ENCODE measurements around the gene PARD3B.

PARD3B gene

DNA sequence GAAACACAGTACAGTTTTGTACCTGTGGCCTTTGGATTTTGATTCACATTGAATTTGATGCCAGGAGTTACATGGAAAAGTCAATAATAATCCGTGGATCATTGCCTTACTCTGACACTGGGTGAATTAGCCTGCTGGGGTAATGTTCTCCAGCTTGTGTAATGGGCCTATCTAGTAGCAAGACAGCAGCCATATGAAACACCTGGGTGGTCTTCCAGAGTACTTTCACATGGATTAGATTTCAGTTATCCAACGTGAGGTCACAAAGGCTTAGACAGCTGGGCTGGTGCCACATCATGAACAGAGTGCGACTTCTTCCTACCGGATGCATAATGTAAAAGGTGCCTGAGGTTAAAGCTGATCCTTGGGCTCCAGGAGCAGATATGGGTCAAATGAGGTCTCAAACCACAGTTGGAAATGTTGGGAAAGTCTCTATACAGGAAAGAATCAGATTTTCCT is 486.8 kb downstream of the PARD3B start:
- DNase-seq = no peak

DNA sequence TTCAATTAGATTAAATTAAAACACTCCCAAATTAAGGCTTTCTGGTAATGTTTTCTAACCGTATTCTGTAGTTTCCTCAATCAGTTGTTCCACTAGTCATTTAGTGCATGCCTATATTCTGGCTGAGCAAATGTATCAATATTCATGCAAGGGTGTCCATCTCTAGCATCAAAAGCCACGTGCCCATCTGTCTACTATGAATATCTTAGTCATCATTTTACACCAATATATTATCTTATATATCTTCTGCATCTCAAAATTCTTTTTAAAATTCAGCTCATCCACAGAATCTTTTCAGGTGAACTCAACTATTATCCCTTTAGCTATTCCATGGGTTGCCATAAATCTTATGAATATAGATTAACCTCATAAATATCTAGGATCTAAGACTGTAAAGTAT is 488.2 kb downstream of the PARD3B start:
- DNase-seq = no peak

DNA sequence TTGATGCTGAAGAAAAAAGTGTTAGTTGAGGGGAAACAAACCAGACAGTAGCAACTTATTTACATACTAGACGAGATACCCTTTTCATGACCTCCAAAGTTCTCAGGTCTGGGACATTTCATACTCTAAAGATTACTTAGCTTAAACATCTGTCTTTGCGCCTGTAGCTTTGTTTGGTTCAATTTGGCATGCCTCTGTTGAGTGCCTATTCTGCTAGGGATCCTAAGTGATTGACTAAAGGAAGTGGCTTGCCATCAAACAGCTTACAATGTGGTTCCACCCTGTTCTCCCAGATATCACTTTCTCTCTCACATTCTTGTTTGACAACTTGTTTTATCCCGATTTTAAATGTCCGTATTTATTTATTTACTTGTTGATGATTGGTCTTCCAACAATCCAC is 488.8 kb downstream of the PARD3B start:
- DNase-seq = no peak

DNA sequence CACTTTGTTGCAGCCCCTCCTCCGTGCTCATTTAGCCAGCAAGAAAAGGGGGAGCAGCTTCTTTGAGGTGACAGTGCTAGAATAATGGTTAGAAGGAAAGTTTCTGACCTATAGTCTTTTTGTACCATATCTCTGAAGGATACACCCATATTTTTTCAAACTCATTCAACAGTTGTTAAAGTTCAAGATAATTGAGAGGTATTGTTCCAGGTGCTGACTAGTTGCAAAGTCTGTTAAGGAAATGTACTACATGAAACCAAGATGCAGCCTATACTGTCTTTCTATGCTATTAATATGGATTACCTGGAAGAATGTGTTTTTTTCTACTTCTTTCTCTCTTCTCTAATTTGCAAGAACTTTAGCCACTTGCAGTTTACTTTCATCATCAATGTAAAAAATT is 495.0 kb downstream of the PARD3B start:
- no peak for DNase-seq

DNA sequence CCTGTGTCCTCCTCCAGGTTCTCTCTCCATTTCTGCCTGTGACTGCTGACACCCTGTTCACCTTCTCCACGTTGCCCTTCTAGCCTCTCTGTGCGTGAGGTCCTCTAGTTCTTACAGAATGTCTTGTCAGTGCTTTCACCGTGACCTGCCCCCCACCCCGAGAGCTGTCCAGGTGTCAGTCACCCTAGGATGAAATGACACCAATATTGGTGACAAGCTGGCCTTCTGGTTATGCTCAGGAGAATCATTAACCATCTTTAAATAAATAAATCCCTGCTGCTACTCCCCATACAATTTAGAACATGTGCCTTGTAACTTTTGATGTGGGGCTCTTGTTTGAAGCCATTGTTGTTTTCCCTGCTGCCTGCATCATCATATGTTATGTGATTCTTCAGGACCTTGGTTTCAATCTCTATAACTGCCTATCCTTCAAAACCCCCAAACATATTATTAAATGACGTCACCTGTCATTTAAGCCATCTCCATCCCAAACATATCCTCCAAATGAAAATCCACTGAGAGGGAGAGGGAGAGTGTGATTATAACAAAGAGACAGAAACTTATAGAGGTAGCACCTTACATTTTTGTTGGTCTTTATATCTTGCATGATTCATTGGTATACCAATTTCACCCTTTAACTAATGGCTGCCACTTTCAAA is 496.3 kb downstream of the PARD3B start:
- no peak for DNase-seq

DNA sequence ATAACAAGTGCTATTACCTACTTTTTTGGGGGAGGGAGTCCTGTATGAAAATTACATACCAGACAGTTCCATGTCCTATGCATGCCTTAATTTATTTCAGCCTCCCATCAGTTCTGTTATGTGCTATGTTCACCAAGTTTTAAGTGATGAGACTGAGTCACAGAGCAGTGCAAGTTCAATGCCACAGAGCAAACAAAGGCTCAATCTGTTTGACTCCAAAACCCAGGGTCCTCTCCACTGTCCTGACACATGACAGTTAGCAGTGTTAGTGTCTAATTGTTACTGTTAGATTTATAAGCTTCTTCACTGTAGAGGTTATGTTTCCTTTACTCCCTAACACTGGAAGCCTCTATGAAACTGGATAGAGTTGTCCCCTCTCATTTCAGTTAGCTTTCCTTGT is 498.0 kb downstream of the PARD3B start:
- DNase-seq = no peak

DNA sequence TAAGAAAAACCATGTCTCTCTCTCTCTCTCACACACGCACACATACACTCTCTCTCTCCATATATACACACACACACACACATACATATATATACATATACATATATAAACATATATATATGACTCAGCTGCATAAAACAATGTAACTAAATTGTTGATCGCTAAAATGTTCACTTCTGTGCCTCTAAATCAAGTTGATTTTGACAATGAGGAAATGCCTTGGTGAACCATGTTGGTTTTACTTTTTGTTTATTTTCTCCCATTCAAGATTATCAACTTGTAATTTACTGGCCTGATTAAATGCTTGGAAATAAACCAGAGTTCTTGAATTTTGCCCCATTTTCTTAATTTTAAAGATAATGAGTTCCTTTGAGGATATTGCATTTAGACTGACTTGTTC is 500.4 kb downstream of the PARD3B start:
- DNase-seq = no peak

DNA sequence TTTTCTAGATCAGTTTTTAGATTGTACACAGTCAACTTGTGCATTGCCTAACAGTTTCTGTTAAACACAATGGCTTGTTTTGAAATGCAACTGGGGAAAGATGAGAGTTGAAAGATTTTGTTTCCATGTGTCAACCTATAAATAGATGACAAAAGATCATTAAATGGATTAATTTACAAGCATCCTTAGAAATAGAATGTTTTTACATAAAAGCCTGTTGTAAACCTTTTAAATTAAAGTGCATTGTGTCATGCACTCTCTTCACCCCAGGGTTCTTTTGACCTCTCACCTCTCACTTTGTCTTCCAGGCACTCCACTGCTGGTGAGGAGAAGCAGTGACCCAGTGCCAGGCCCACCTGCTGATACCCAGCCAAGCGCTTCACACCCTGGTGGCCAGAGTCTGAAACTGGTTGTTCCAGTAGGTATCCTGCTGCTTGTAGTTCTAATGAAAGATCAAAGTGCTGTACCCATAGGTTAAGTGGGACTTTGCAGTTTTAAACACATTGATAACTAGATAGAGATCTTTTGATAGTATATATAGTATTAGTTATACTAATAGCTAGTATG is 502.1 kb downstream of the PARD3B start:
- no peak for DNase-seq

DNA sequence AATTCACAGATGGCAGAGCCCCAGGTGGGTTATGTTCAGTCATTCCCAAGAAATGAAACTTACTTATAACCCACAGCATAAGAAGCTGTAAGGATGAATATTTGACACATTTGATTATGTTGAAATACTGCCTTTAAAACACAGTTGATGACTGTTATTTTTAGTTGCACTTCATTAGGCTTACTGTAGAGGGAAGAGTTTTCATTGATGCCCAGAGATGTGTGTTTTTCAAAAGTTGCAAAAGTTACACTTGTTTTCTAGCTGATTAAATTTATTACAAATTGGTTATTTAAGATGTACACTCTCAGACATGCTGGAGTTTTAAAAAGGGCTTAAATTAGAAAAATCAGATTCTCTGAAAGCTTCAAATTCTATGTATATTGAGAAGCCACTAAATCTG is 506.1 kb downstream of the PARD3B start:
- DNase-seq = no peak

DNA sequence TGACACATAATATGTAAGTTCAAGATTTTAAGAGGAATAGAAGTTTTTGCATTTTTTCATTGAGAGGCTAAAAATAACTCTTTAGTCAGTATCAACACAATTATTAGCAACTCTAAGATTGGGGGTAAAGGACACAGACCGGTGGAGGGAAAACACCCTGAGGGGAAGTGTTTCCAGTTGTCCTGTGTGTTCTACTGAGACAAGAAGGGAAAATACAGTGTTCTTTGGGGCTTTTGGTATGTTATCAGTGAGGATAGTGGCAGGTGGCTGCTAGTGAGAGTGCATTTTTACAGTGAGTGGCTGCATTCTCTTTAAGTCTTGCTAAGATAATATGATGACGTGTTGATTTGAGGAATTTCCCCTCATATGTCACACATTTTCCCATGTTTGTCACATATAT is 507.5 kb downstream of the PARD3B start:
- no peak for DNase-seq

DNA sequence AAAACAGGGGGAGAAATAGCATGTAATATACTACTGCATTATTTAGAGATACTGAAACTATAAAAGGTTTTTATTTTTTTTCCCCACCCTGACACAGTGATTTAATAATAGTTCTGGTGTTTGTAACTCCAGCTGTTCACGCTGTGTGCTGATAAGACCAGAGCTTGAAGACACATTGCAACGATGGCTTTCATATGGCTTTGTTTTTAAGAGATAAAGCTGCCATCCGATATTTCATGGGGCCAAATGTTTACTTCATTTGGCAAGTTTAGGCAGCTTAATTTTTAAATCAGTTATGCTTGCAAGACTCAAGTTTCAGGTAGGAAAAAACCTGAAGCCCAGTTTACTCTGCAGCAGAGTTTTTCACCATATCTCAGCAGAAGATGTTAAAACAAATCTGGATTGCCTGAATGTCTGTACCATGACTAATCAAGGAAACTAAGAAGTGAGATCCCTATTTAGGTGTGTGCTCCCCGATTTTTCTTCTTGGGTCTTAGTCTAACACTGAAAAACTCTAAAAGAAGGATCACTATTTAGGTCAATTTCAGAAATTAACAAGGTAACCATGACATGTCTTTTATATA is 508.6 kb downstream of the PARD3B start:
- no peak for DNase-seq

DNA sequence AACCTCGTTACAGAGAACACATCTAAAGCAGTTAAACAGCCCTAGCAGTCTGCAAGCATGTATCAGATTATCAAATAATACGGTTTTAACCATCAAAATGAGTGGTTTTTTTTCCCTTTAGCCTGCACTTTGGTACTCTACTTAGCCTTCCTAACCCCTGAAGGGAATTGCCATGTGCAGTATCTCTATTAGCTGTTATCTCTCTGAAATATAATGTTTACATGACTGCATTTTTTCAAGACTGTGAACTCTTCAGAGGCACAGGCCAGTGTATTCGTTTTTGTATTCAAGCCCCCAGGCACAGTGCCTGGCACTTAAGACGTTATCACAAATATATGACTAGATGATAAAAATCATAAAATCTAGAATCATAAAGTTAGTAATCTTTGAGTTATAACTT is 509.5 kb downstream of the PARD3B start:
- DNase-seq = no peak

DNA sequence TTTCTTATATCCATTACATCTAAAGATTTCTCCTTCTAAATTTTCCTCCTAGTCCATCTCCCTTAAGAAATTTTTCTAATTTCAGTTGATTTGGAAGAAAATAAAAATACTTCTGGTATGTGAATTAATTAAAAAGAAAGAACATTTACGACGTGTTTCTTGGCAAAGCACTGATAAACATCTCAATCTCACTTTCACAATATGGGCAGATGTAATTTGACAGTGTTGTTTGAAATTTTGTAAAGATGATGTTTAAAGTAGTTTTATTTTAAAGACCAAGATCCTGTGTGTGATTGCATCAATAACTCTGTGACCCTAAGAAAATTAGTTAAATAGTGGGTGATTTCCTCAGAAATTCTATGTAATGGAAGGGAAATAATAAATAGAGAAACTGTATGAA is 510.0 kb downstream of the PARD3B start:
- DNase-seq = no peak

DNA sequence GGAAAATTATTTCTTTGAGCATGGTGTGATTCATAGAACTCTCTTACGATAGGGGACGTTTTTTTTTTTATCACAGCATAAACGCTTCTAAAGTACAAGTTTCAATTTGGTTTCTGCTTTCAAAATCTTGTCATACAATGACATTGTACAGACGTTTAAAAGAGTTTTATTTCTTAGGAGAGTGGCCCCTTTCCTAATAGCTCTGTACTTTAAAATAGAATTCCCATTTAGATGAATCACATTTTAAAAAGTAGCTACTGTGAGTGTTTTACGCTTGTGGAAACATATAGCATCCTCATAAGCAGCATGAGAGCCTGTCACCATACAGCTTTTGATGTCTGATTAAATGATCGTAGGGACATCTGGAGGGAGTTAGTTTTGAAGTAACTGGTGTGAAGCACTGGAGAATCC is 510.9 kb downstream of the PARD3B start:
- DNase-seq = no peak

DNA sequence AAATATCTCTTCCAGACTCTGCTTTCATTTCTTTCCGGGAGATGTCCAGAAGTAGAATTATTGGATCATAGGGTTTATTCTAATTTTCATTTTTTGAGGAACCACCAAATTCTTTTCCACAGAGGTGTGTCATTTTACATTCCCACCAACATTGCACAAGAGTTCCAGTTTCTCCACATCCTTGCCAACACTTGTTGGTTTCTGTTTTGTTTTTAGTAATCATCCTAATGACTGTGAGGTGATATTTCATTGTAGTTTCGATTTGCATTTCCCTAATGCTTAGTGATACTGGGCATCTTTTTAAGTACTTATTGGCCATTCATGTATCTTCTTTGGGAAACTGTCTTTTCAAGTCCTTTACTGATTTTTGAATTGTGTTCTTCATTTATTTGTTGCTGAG is 513.1 kb downstream of the PARD3B start:
- no peak for DNase-seq

DNA sequence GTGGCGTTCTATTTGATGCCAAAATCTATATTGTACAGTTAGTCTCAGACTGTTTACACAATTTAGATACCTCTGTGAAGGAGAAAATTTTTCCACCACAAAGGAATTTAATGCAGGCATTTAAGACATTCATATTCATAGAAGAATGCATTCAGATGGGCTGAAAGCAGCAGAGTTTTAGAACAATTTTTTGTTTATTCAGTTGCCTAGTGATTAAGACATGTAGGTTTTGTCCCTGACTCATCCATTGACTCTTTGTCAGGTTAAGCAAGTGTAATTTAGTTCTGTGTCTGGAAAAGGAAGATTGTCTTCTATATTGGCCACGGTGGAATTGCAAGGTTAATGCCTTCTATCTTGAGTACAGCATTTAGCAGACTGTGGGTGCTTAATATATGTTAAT is 515.0 kb downstream of the PARD3B start:
- no peak for DNase-seq

DNA sequence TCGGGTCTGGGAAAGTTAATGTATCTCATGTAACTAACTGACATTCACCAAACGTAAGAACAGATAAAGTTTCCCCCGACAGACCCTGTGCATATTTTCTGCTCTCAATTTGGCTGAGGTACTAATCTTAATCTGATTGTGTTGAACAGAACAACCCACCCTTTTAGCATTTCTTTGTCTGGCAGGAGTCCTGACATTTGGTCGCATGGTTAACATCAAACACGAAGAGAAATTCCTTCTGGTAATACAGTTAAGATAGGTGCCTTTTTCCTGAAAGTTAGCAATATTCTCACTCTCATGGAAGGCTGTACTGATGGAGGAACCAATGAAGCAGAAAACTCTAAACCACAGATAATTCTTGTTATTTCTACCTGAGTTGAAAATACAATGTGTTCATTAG is 520.8 kb downstream of the PARD3B start:
- no peak for DNase-seq

DNA sequence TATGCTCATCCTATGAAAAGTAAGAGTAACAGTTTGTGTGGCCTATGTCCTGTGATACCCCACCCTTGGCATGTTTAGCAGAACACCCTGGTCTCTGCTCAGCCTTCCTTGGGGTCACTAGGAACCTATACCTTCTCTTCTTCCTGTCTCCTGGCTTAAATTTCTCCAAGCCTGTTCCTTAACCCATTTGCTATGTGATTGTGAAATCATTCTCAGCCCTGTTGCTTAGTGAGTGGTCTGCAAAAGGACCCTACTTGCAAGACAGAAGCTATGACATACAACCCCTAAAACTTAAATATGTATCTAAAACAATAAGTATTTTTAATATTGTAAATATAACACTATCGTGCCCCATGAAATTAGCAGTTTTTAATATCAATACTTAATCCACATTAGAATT is 524.7 kb downstream of the PARD3B start:
- DNase-seq = no peak

DNA sequence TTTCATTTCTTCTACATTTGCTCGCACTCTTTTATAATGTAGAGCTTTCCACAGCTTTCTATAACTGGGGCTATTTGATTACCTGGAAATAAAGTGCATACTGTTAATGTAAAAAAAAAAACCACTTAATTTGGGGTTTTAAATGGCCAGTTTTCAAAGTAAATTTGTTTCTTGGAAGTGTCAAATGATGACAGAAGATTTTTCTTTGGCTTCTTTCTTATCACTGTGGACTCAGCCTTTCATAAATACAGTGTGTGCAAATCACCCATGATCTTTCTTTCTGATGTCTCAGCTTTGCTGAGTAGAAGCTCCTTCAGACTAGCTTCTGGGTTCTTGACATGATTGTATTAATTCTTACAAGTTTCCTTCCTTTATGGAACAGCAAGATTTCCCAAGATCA is 525.6 kb downstream of the PARD3B start:
- DNase-seq = no peak

DNA sequence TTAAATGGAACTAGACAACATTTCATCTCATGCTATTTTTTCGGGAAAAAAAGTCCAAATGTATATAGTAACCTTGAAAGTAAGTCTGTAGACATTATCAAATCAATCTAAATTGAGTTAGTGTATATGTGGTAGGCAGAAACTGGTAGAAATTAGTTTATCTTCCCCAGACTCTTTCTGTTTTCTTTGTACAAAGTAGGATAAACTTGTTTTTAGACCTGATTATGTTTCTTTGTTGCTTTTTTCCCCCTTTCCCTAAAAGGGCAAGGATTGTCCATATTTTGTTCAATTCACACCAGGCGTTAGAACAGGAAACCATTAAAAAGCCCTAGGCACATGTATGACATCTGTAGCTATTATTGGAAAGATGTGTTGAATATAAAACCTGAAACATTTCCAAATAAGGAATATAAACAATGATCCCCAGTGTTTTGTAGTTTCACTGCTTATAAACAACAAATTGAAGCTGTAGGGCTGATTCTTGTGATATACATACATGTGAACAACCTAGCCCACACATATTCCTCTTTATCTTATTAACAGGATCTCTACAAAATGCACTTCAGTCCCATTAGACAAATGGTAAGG is 528.3 kb downstream of the PARD3B start:
- DNase-seq = no peak

DNA sequence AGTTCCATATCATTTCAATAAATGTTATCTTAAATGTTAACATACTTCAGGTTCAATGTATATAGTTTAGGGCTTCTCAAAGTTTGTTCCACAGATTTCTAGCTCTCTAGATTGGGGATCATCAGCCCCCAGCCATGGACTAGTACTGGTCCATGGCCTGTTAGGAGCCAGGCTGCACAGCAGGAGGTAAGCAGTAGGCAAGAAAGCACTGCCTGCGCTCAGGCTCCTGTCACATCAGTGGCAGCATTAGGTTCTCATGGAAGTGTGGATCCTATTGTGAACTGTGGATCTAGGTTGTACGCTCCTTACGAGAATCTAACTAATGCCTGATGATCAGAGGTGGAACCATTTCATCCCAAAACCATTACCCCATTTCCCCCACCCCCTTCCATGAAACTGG is 531.1 kb downstream of the PARD3B start:
- DNase-seq = no peak

DNA sequence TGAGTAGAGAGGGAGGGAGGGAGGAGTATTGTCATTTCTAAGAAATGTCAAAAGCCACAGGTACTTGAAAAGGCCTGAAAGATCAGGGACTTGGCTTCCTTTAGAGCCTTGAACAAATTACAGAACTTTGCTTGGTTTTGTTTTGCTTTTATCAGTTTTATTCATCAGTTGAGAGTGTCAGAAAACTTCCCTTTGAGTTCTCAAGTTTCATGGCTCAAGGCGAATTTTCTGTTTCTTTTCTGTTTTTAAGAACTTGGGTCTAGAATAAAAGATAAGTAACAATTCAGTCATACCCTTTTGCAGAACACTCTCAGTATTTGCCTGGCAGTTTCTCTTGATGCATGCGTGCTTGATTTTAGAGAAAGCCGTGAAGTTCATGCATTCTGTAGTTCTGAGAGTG is 531.9 kb downstream of the PARD3B start:
- no peak for DNase-seq

DNA sequence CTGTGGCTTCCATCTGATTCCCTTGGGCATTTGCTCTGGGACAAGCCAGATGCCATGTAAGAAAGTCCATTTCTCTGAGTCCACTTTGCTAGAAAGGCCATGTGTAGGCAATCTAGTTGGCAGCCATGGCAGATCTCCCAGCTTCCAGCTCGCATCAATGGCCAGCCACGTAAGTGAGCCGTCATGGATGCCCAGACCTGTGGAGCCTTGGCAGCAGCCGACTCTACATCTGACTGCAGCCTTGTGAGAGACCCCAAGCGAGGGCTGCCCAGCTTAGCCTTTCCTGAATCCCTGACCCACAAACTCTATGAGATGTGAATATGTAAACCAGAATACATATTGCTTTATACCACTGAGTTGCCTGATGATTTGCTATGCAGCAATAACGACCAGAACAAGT is 533.5 kb downstream of the PARD3B start:
- DNase-seq = no peak

DNA sequence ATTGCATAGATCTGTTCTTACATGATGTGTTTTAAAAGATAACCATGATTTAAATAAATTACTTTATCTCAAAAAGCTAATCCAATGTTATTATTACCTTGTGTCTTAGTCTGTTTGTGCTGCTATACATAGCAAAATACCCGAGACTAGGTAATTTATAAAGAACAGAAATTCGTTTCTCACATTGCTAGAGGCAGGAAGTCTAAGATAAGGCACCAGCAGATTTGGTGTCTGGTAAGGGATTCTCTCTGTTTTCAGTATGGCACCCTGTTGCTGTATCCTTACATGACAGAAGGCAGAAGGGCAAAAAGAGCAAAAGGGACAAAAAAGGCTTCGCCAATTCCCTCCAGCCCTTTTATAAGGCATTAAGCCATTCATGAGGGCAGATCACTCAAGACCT is 533.9 kb downstream of the PARD3B start:
- DNase-seq = no peak

DNA sequence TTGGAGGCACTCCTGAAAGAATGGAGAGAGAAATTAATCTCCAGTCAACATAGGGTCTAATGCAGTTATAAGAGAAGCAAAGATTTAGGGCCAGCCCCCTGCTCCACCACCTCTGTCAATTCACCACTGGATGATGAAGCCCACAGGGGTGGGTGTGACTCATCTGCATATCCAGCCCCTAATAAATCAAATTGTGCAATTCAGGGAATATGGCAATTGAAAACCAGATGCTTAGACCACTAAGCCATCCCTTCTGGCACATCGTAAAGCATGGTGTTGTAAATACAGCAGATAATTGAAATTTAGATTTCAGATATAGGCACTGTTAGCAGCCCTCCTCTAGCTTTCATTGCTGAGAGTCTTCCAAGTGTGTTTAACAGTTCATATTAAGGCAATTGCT is 541.4 kb downstream of the PARD3B start:
- no peak for DNase-seq

Measured in stimulated activated CD4-positive, alpha-beta T cell treated with anti-CD3 and anti-CD28 coated beads, Interleukin-2, amount 100 ng/mL, for 48 hours (primary cell).